MM.1S (cell line): ENCODE results near the gene DECR2.

Experiments
- DNase-seq: peaks from one replicate; pipeline ENCODE4 v3.0.0-alpha.2; 2015
- H2AFZ ChIP-seq: fragments of 300-600 bp; sonication (generic); 2 replicates; pipeline ENCODE4 v1.6.0; 2016; ENCODE audit warnings: antibody characterized with exemption, low read length
- H3F3A ChIP-seq: fragments of 300-600 bp; sonication (generic); 2 replicates; pipeline ENCODE4 v1.6.1; 2016; ENCODE audit warnings: mild to moderate bottlenecking, antibody characterized with exemption, low read length, moderate library complexity, mixed read lengths; ENCODE audit not compliant: insufficient read depth
- H3K27ac ChIP-seq: fragments of 300-600 bp; sonication (generic); 2 replicates; pipeline ENCODE4 v1.5.1; 2016; ENCODE audit warnings: mild to moderate bottlenecking, low read length
- H3K27me3 ChIP-seq: fragments of 300-600 bp; sonication (generic); replicated peaks from 2 replicates; pipeline ENCODE4 v1.6.0; 2016; ENCODE audit warnings: low read length; ENCODE audit not compliant: insufficient read depth
- H3K36me3 ChIP-seq: fragments of 300-600 bp; sonication (generic); replicated peaks from 2 replicates; pipeline ENCODE4 v1.6.1; 2016; ENCODE audit warnings: mild to moderate bottlenecking, low read length, mixed read lengths; ENCODE audit not compliant: insufficient read depth
- H3K4me1 ChIP-seq: fragments of 300-600 bp; sonication (generic); 2 replicates; pipeline ENCODE4 v1.6.1; 2016; ENCODE audit warnings: low read length, mixed read lengths
- H3K4me2 ChIP-seq: fragments of 300-600 bp; sonication (generic); 2 replicates; pipeline ENCODE4 v1.6.0; 2016; ENCODE audit warnings: low read depth, low read length
- H3K4me3 ChIP-seq: fragments of 300-600 bp; sonication (generic); 2 replicates; pipeline ENCODE4 v1.5.1; 2016; ENCODE audit warnings: low read length, mixed read lengths
- H3K79me2 ChIP-seq: fragments of 300-600 bp; sonication (generic); 2 replicates; pipeline ENCODE4 v1.6.1; 2016; ENCODE audit warnings: mixed run types, low read length, mixed read lengths
- H3K9ac ChIP-seq: fragments of 300-600 bp; sonication (generic); 2 replicates; pipeline ENCODE4 v1.6.1; 2016; ENCODE audit warnings: low read length, mixed read lengths
- H3K9me2 ChIP-seq: fragments of 300-600 bp; sonication (generic); replicated peaks from 2 replicates; pipeline ENCODE4 v1.6.1; 2016; ENCODE audit warnings: mild to moderate bottlenecking, low read length, mixed read lengths; ENCODE audit not compliant: insufficient read depth
- H3K9me3 ChIP-seq: fragments of 300-600 bp; sonication (generic); replicated peaks from 2 replicates; pipeline ENCODE4 v1.6.1; 2016; ENCODE audit warnings: mild to moderate bottlenecking, low read length, mixed read lengths; ENCODE audit not compliant: insufficient read depth
- H4K20me1 ChIP-seq: fragments of 300-600 bp; sonication (generic); 2 replicates; pipeline ENCODE4 v1.6.1; 2016; ENCODE audit warnings: mild to moderate bottlenecking, low read length, moderate library complexity, mixed read lengths; ENCODE audit not compliant: insufficient read depth
- EZH2 ChIP-seq: fragments of 300-600 bp; sonication (generic); optimal IDR thresholded peaks from 2 replicates; pipeline ENCODE3; 2017; ENCODE audit warnings: low read depth, mild to moderate bottlenecking, antibody characterized with exemption, low read length, mixed read lengths
- EZH2phosphoT487 ChIP-seq: fragments of 300-600 bp; sonication (generic); IDR thresholded peaks from 2 replicates; pipeline ENCODE4 v1.6.1; 2018; ENCODE audit warnings: antibody characterized with exemption, low read length
- TF ChIP-seq, protein P1 (sequence below): fragments of 300-600 bp; sonication (generic); IDR thresholded peaks from 2 replicates; pipeline ENCODE4 v1.5.1; 2016; ENCODE audit warnings: antibody characterized with exemption, low read length, mixed read lengths

The DECR2 gene

DNA sequence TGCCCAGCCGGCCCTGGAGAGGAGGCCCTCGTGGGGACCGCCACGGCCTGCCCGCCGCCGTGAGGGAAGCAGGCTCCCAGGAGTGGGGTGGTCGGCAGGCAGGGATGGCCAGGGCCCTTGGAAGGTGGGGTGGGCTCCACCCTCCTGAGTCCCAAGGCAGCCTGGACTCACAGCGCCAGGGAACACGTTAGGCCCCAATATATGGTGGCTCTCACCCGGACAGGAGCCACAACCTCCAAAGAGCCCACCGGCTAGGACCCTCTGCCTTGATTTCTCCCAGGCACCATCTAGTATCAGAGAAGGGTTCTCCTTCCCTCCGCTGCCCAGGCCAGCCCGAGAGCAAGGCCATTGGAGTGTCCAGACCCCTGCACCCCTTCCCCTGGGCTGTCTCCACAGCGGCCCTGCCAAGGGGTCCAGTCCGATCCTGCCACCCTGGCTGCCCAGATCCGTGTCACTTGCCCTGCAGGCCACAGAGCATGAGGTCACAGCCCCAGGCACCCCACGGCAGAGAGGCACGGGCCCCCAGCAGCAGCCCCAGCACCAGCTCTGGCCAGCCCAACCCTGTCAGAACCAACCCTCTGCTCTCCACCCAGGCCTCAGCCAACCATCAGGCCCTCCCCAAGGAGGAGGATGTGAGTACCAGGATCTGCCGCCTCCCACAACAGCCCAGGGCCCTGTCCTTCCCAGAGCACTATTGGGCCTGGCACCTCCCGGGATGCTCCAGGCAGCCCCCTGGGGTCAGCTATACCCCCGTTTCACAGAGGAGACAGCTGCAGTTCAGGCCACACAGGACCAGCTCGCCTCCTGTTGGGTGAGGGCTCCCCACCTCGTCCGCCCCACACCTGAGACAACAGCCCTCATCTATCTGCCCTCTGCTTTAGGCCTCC lies 48.0 kb upstream of the DECR2 start:
- Histone ChIP-seq H2AFZ (peak overlapping the region; percentile 44; the same call in 1 of the 2 replicates), H3K4me1 (no peaks in the 10 kb centered on the region; the same call in 1 of the 2 replicates), H3K9me3 (no peaks in the 10 kb centered on the region), H3K4me3 (peak overlapping the region; percentile 34; the same call in 1 of the 2 replicates), H4K20me1 (no peaks in the 10 kb centered on the region), H3K4me2 (peak overlapping the region; percentile 36; the same call in 1 of the 2 replicates), H3K36me3 (0 out of 2 replicates have a peak, but pooled peaks cover 4% of the 10 kb centered on the region), H3K9me2 (no peaks in the 10 kb centered on the region), H3K9ac (no peak overlapping the region), H3K79me2 (peaks cover 32% of the 10 kb centered on the region), H3K27me3 (no peaks in the 10 kb centered on the region; the same call in 1 of the 2 replicates), H3K27ac (no peak overlapping the region), H3F3A (no peaks in the 10 kb centered on the region)
- DNase-seq = no peak
- TF ChIP-seq EZH2 (no peak), EZH2phosphoT487 (no peak)
- TF ChIP-seq, protein P1, sequence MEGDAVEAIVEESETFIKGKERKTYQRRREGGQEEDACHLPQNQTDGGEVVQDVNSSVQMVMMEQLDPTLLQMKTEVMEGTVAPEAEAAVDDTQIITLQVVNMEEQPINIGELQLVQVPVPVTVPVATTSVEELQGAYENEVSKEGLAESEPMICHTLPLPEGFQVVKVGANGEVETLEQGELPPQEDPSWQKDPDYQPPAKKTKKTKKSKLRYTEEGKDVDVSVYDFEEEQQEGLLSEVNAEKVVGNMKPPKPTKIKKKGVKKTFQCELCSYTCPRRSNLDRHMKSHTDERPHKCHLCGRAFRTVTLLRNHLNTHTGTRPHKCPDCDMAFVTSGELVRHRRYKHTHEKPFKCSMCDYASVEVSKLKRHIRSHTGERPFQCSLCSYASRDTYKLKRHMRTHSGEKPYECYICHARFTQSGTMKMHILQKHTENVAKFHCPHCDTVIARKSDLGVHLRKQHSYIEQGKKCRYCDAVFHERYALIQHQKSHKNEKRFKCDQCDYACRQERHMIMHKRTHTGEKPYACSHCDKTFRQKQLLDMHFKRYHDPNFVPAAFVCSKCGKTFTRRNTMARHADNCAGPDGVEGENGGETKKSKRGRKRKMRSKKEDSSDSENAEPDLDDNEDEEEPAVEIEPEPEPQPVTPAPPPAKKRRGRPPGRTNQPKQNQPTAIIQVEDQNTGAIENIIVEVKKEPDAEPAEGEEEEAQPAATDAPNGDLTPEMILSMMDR = no peak

DNA sequence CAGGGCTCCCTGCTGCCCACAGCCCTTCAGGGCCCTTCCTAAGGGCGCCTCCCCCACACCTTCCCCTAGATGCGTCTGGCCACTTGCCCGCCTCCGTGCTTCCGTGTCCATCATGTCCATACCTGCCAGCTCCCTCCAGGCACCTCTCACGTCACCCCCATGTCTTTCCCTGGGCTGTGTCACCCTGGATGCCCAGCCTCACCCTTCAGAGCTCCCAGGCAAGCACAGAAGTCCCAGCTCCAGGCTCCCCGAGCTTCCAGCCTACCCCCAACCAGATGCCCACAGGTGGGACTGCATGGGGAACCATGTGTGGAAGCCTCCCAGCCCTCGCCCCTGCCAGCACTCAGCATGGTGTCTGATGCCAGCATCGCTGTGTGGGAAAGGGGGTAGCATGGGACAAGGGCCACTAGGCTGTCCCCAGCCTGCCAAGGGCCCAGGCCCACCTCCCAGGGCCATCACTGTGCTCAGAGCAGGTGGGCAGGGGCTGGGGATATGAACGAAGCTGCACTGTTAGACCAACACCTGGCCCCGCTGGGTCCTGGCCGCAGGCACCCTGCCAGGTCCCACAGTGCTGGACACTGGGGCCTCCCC lies 47.3 kb upstream of the DECR2 start:
- no peak overlapping the region for H3K9ac ChIP-seq
- H3K4me2 ChIP-seq = no peak overlapping the region
- no peak for DNase-seq
- H3K36me3 ChIP-seq = 0 out of 2 replicates have a peak, but pooled peaks cover 4% of the 10 kb centered on the region
- TF ChIP-seq EZH2phosphoT487 = no peak
- no peak for TF ChIP-seq EZH2
- TF ChIP-seq, protein P1 = no peak
- H3K4me1 ChIP-seq = no peaks in the 10 kb centered on the region; the same call in 1 of the 2 replicates
- no peaks in the 10 kb centered on the region for H3F3A ChIP-seq
- H3K27me3 ChIP-seq = no peaks in the 10 kb centered on the region; the same call in 1 of the 2 replicates
- H4K20me1 ChIP-seq = no peaks in the 10 kb centered on the region
- no peaks in the 10 kb centered on the region for H3K9me3 ChIP-seq
- H3K9me2 ChIP-seq = no peaks in the 10 kb centered on the region
- peaks cover 26% of the 10 kb centered on the region for H3K79me2 ChIP-seq
- no peak overlapping the region for H3K4me3 ChIP-seq
- H2AFZ ChIP-seq = no peak overlapping the region
- H3K27ac ChIP-seq = no peak overlapping the region

DNA sequence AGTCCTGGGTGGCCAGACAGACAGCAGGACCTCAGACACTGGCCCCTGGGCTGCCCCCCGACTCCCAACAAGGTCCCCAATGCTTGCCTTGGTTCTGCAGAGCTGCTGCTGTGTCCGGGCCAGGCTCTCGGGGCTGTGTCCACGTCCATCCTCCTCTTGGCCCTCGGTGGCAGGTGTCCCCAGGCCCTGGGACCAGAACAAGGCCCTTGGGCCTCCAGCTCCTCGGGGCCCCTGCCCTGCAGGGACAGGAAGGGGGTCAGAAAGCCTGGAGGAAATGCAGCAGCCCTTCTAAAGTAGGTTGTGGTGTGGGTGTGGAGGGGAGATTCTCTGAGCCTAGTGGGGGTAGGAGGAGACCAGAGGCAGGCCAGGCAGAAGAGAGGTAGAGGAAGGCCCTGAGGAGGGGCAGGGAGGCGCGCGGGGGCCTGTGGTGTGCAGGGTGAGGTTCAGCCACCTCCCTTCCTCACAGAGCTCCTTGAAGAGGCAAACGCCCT lies 46.7 kb upstream of the DECR2 start:
- no peaks in the 10 kb centered on the region for H4K20me1 ChIP-seq
- H3K4me3 ChIP-seq = no peak overlapping the region
- no peaks in the 10 kb centered on the region for H3K9me2 ChIP-seq
- H3K79me2 ChIP-seq = peaks cover 20% of the 10 kb centered on the region
- no peak for DNase-seq
- H3K27me3 ChIP-seq = no peaks in the 10 kb centered on the region; the same call in 1 of the 2 replicates
- no peak overlapping the region for H3K27ac ChIP-seq
- no peak overlapping the region for H3K9ac ChIP-seq
- TF ChIP-seq, protein P1 = no peak
- TF ChIP-seq EZH2phosphoT487 = no peak
- TF ChIP-seq EZH2 = no peak
- H2AFZ ChIP-seq = no peak overlapping the region
- H3K9me3 ChIP-seq = no peaks in the 10 kb centered on the region
- H3K4me2 ChIP-seq = no peak overlapping the region
- no peaks in the 10 kb centered on the region; the same call in 1 of the 2 replicates for H3K4me1 ChIP-seq
- no peaks in the 10 kb centered on the region for H3F3A ChIP-seq
- H3K36me3 ChIP-seq = 0 out of 2 replicates have a peak, but pooled peaks cover 4% of the 10 kb centered on the region
